HCT116 (cell line): Measurements from ENCODE around the gene RBM26. TPM values are rescaled to one million over a fixed set of nuclear protein-coding genes. Genes with fewer than 3 reads are reported as not detected.

Experiments
- ATAC-seq: fragments of 200-7000 bp; cut with Tn5 transposase; 2 replicates; pipeline ENCODE4 v1.9.1; 2020; ENCODE audit warnings: mild to moderate bottlenecking, moderate library complexity
- BruUV-seq: library from RNA; stranded (reverse); fragments of 400-500 nt; replicated peaks from 2 replicates; lab custom pipeline; 2021; lab: Mats Ljungman, UMichigan
- CTCF ChIA-PET: fragments of 300-600 bp; sonication (Branson Sonifier 250); formaldehyde crosslinking; loops from one replicate; lab custom pipeline; 2021; ENCODE audit warnings: antibody characterized with exemption; lab: Charles Lee
- POLR2A ChIA-PET: fragments of 300-600, 350-600 bp; sonication (Branson Sonifier 250); formaldehyde crosslinking; loops from one replicate; lab custom pipeline; 2021; ENCODE audit warnings: antibody characterized with exemption; lab: Charles Lee
- RAD21 ChIA-PET, 2 experiments: fragments of 300-600 bp; sonication (Branson Sonifier 250); formaldehyde crosslinking; loops; one replicate each; lab custom pipeline; 2023; ENCODE audit warnings: low total read pairs in 2 of 2; ENCODE audit not compliant: uncharacterized antibody in 2 of 2, unreplicated experiment in 2 of 2, low non-redundant PET in 1 of 2; lab: Charles Lee
- DNase-seq: peaks from one replicate; pipeline ENCODE4 v3.0.0-alpha.2; 2010; ENCODE audit warnings: low read depth, low spot score
- H2AFZ ChIP-seq: fragments of 200-600 bp; shearing (Covaris generic), sonication (generic); 2 replicates; pipeline ENCODE4 v1.6.1; 2017; ENCODE audit warnings: low read depth, mixed run types, mixed read lengths, antibody characterized with exemption, low read length; ENCODE audit not compliant: poor library complexity, severe bottlenecking
- H3K27ac ChIP-seq: 2 replicates; pipeline ENCODE4 v1.5.1; 2012; ENCODE audit warnings: low read depth, low read length
- H3K27me3 ChIP-seq: fragments of 200-600 bp; sonication (generic); 2 replicates; pipeline ENCODE4 v1.6.1; 2016; ENCODE audit warnings: mixed run types, low read length, mixed read lengths; ENCODE audit not compliant: insufficient read depth
- H3K36me3 ChIP-seq, 2 experiments: fragments of 200-500 bp in 1 of 2; fragments of 200-600 bp in 1 of 2; sonication (Bioruptor generic) in 1 of 2; sonication (generic) in 1 of 2; 2 replicates each; pipeline versions ENCODE4 v1.5.1 to v1.6.1; 2014 to 2016; ENCODE audit warnings: low read length in 2 of 2, inconsistent platforms in 1 of 2, mixed read lengths in 1 of 2, mixed run types in 1 of 2; ENCODE audit not compliant: insufficient read depth in 2 of 2, control insufficient read depth in 1 of 2
- H3K4me1 ChIP-seq, 2 experiments: fragments of 200-600 bp in 1 of 2; sonication (generic) in 1 of 2; 2 replicates each; pipeline versions ENCODE4 v1.5.1 to v1.6.1; 2012 to 2017; ENCODE audit warnings: low read length in 2 of 2, inconsistent platforms in 1 of 2, mild to moderate bottlenecking in 1 of 2, mixed read lengths in 1 of 2, mixed run types in 1 of 2, moderate library complexity in 1 of 2; ENCODE audit not compliant: insufficient read depth in 2 of 2, control insufficient read depth in 1 of 2
- H3K4me2 ChIP-seq: fragments of 200-600 bp; sonication (generic); 2 replicates; pipeline ENCODE4 v1.6.1; 2017; ENCODE audit warnings: mixed run types, low read length, mixed read lengths
- H3K4me3 ChIP-seq, 2 experiments: fragments of 200-600 bp in 1 of 2; sonication (generic) in 1 of 2; replicated peaks in 1 of 2; 2 replicates each; pipeline ENCODE4 v1.5.1; 2011 to 2016; ENCODE audit warnings: low read length in 2 of 2, control low read depth in 1 of 2, low read depth in 1 of 2, mild to moderate bottlenecking in 1 of 2, mixed read lengths in 1 of 2, mixed run types in 1 of 2
- H3K79me2 ChIP-seq: fragments of 200-600 bp; sonication (generic); 2 replicates; pipeline ENCODE4 v1.6.1; 2017; ENCODE audit warnings: mild to moderate bottlenecking, mixed run types, low read length, moderate library complexity, mixed read lengths; ENCODE audit not compliant: insufficient read depth
- H3K9ac ChIP-seq: fragments of 200-600 bp; sonication (generic); 2 replicates; pipeline ENCODE4 v1.6.1; 2016; ENCODE audit warnings: low read length, mixed read lengths
- H3K9me2 ChIP-seq: fragments of 200-600 bp; sonication (generic), shearing (Covaris generic); 2 replicates; pipeline ENCODE4 v1.6.1; 2017; ENCODE audit warnings: mixed run types, mild to moderate bottlenecking, moderate library complexity; ENCODE audit not compliant: insufficient read depth
- H3K9me3 ChIP-seq, 2 experiments: fragments of 200-500 bp in 1 of 2; fragments of 200-600 bp in 1 of 2; sonication (Bioruptor generic) in 1 of 2; sonication (generic) in 1 of 2; 2 replicates each; pipeline ENCODE4 v1.6.1; 2014 to 2017; ENCODE audit warnings: low read length in 2 of 2, mixed read lengths in 2 of 2, inconsistent platforms in 1 of 2, low read depth in 1 of 2, mild to moderate bottlenecking in 1 of 2, mixed run types in 1 of 2, moderate library complexity in 1 of 2; ENCODE audit not compliant: control insufficient read depth in 1 of 2, insufficient read depth in 1 of 2
- H4K20me1 ChIP-seq: fragments of 200-600 bp; sonication (generic), shearing (Covaris generic); 2 replicates; pipeline ENCODE4 v1.6.1; 2017; ENCODE audit warnings: mixed run types, mild to moderate bottlenecking, moderate library complexity; ENCODE audit not compliant: insufficient read depth
- ATF3 ChIP-seq: IDR thresholded peaks from 2 replicates; pipeline ENCODE4 v1.6.1; 2012
- CBX3 ChIP-seq: IDR thresholded peaks from 2 replicates; pipeline ENCODE4 v1.6.1; 2012; ENCODE audit warnings: low read depth
- CEBPB ChIP-seq: IDR thresholded peaks from 2 replicates; pipeline ENCODE4 v1.6.1; 2012; ENCODE audit warnings: low read depth
- EGR1 ChIP-seq: IDR thresholded peaks from 2 replicates; pipeline ENCODE4 v1.6.1; 2012; ENCODE audit warnings: low read depth
- ELF1 ChIP-seq: IDR thresholded peaks from 2 replicates; pipeline ENCODE4 v1.6.1; 2012; ENCODE audit warnings: low read depth, borderline replicate concordance
- EZH2 ChIP-seq: fragments of 200-600 bp; sonication (generic); IDR thresholded peaks from 2 replicates; pipeline ENCODE4 v1.6.1; 2017; ENCODE audit warnings: antibody characterized with exemption, mixed run types
- EZH2phosphoT487 ChIP-seq: fragments of 200-600 bp; IDR thresholded peaks from 2 replicates; pipeline ENCODE4 v1.6.1; 2018; ENCODE audit warnings: antibody characterized with exemption, borderline replicate concordance
- POLR2A ChIP-seq: IDR thresholded peaks from 2 replicates; pipeline ENCODE4 v1.7.0; 2011; ENCODE audit warnings: borderline replicate concordance; ENCODE audit not compliant: insufficient read depth, insufficient read length; ENCODE audit errors: extremely low read depth
- POLR2AphosphoS5 ChIP-seq: IDR thresholded peaks from 2 replicates; pipeline ENCODE4 v1.6.1; 2011; ENCODE audit warnings: mild to moderate bottlenecking, low read depth, low read length, moderate library complexity
- RAD21 ChIP-seq: IDR thresholded peaks from 2 replicates; pipeline ENCODE4 v1.6.1; 2012; ENCODE audit warnings: low read depth, mild to moderate bottlenecking
- SIN3A ChIP-seq: IDR thresholded peaks from 2 replicates; pipeline ENCODE4 v1.6.1; 2012; ENCODE audit warnings: low read depth
- SP1 ChIP-seq: IDR thresholded peaks from 2 replicates; pipeline ENCODE4 v1.6.1; 2012; ENCODE audit warnings: low read depth
- SRF ChIP-seq: IDR thresholded peaks from 2 replicates; pipeline ENCODE4 v1.6.1; 2012; ENCODE audit warnings: low read depth
- TCF7L2 ChIP-seq: IDR thresholded peaks from 2 replicates; pipeline ENCODE4 v1.7.0; 2011; ENCODE audit warnings: borderline replicate concordance, inconsistent platforms; ENCODE audit not compliant: insufficient read depth, insufficient read length; ENCODE audit errors: extremely low read depth
- YY1 ChIP-seq: IDR thresholded peaks from 2 replicates; pipeline ENCODE4 v1.6.1; 2011; ENCODE audit warnings: low read length, low read depth, moderate library complexity, mild to moderate bottlenecking; ENCODE audit not compliant: insufficient replicate concordance; ENCODE audit errors: extremely low read depth
- ZBTB33 ChIP-seq: IDR thresholded peaks from 2 replicates; pipeline ENCODE4 v1.6.1; 2011; ENCODE audit warnings: mild to moderate bottlenecking, low read length, moderate library complexity; ENCODE audit not compliant: insufficient replicate concordance; ENCODE audit errors: extremely low read depth
- ZFX ChIP-seq: fragments of 450-650 bp; IDR thresholded peaks from 2 replicates; pipeline ENCODE4 v1.6.1; 2017
- intact Hi-C: fragments of 100-400 bp; cut with micrococcal nuclease; formaldehyde crosslinking; loops from 2 replicates; pipeline ENCODE4 v1.10.0; 2022
- total RNA-seq: library from RNA; stranded (reverse); gene quantifications from one replicate; pipeline ENCODE4 v1.2.1, GENCODE V29; 2021; ENCODE audit not compliant: unreplicated experiment
- TF ChIP-seq, protein P1 (sequence below): IDR thresholded peaks from 2 replicates; pipeline ENCODE4 v1.6.1; 2012
- TF ChIP-seq, protein P2 (sequence below), 3 experiments: fragments of 200-600 bp in 1 of 3; sonication (generic) in 1 of 3; IDR thresholded peaks in 2 of 3; conservative IDR thresholded peaks in 1 of 3; 2 replicates each; pipeline ENCODE4 v1.5.1; 2012 to 2017; ENCODE audit warnings: low read depth in 2 of 3, low read length in 2 of 3, antibody characterized with exemption in 1 of 3, borderline replicate concordance in 1 of 3, control low read depth in 1 of 3, mild to moderate bottlenecking in 1 of 3, mixed read lengths in 1 of 3, mixed run types in 1 of 3, moderate library complexity in 1 of 3; ENCODE audit not compliant: insufficient read depth in 1 of 3

RBM26 gene
- total RNA-seq, 1 experiment from 2014 or later, result 52.5 TPM

- TF ChIP-seq ATF3, result no peak
- no peak for TF ChIP-seq YY1
- no peak for TF ChIP-seq RAD21
Measured at GRCh38 chr13:79448413-79448812, 42.4 kb upstream of the RBM26 start (continued).

DNA sequence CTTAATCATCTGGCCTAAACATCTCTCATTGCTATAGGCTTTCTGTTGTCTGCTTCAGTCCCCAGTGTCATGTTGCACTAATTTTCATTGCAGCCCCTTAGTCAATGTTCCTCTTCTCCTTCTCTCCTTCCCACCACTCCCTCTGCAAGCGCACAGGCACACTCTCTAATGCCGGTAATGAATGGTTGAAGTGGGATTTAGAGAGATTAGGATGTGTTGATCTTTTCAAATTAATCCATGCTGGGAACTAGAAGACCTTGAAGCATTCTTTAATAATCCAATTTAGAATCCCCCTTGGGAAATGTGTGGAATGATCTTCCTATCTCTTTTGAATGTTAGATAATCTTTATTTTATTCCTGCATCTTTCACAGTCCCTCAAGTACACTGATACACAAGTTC lies 41.7 kb upstream of the RBM26 start:
- Histone ChIP-seq H4K20me1 (no peaks in the 10 kb centered on the region), H3K4me2 (no peak overlapping the region), H3K27me3 (no peaks in the 10 kb centered on the region), H3K4me3 (no peak overlapping the region), H3K79me2 (no peaks in the 10 kb centered on the region), H3K9me2 (no peaks in the 10 kb centered on the region), H3K9me3 (no peaks in the 10 kb centered on the region), H3K27ac (no peak overlapping the region), H3K9ac (no peak overlapping the region), H3K36me3 (no peaks in the 10 kb centered on the region), H2AFZ (no peak overlapping the region), H3K4me1 (peaks cover 0 to 8% of the 10 kb centered on the region in 2 experiments; a peak in 2 of 4 replicates)
- BruUV-seq, result no TSS peak
- RAD21 ChIA-PET, result no interaction called here
- DNase-seq, result no peak
- ATAC-seq, result no peak
- intact Hi-C loops, result no loop called here
- CTCF ChIA-PET, result no interaction called here
- TF ChIP-seq ATF3, result no peak
- no peak for TF ChIP-seq POLR2AphosphoS5
- TF ChIP-seq, protein P1, sequence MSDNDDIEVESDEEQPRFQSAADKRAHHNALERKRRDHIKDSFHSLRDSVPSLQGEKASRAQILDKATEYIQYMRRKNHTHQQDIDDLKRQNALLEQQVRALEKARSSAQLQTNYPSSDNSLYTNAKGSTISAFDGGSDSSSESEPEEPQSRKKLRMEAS, result no peak
- TF ChIP-seq SIN3A, result no peak
- no peak for TF ChIP-seq EZH2
- TF ChIP-seq SP1, result no peak
- no peak for TF ChIP-seq TCF7L2
- no peak for TF ChIP-seq EGR1
- TF ChIP-seq CBX3, result no peak
- no peak for TF ChIP-seq POLR2A
- no peak for TF ChIP-seq ZFX
- no peak for TF ChIP-seq EZH2phosphoT487
- no peak for TF ChIP-seq ELF1
- TF ChIP-seq CEBPB, result no peak
- no peak for TF ChIP-seq SRF
- TF ChIP-seq ZBTB33, result no peak
- TF ChIP-seq RAD21, result no peak
- TF ChIP-seq, protein P2, sequence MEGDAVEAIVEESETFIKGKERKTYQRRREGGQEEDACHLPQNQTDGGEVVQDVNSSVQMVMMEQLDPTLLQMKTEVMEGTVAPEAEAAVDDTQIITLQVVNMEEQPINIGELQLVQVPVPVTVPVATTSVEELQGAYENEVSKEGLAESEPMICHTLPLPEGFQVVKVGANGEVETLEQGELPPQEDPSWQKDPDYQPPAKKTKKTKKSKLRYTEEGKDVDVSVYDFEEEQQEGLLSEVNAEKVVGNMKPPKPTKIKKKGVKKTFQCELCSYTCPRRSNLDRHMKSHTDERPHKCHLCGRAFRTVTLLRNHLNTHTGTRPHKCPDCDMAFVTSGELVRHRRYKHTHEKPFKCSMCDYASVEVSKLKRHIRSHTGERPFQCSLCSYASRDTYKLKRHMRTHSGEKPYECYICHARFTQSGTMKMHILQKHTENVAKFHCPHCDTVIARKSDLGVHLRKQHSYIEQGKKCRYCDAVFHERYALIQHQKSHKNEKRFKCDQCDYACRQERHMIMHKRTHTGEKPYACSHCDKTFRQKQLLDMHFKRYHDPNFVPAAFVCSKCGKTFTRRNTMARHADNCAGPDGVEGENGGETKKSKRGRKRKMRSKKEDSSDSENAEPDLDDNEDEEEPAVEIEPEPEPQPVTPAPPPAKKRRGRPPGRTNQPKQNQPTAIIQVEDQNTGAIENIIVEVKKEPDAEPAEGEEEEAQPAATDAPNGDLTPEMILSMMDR (IDR thresholded peaks at IDR 0.05 in 2 of 3, conservative IDR thresholded peaks at IDR 0.05 in 1 of 3; ENCODE audit: borderline replicate concordance in 1 of 3, insufficient read depth in 1 of 3, low read depth in 2 of 3, low read length in 2 of 3), result no peak
- POLR2A ChIA-PET, result no interaction called here
